BE2C (cell line): Measurements from ENCODE around the gene PRKAR2A.

Source experiments
- DNase-seq: peaks from one replicate; pipeline ENCODE4 v3.0.0-alpha.2; 2020
- H3K27me3 ChIP-seq: fragments of 250-450 bp; sonication (Bioruptor Pico); 2 replicates; pipeline ENCODE4 v1.5.1; 2020; ENCODE audit warnings: mild to moderate bottlenecking
- H3K36me3 ChIP-seq: fragments of 250-450 bp; sonication (Bioruptor Pico); 2 replicates; pipeline ENCODE4 v1.5.1; 2020; ENCODE audit warnings: mild to moderate bottlenecking
- H3K4me1 ChIP-seq: fragments of 250-450 bp; sonication (Bioruptor Pico); 2 replicates; pipeline ENCODE4 v1.5.1; 2020
- H3K4me3 ChIP-seq: 2 replicates; pipeline ENCODE4 v1.5.1; 2011; ENCODE audit warnings: low read depth, low read length
- H3K9me3 ChIP-seq: fragments of 250-450 bp; sonication (Bioruptor Pico); 2 replicates; pipeline ENCODE4 v1.5.1; 2020
- TF ChIP-seq, protein P1 (sequence below): IDR thresholded peaks from 2 replicates; pipeline ENCODE4 v1.5.1; 2012; ENCODE audit warnings: mild to moderate bottlenecking, low read depth, low read length

Gene PRKAR2A

DNA sequence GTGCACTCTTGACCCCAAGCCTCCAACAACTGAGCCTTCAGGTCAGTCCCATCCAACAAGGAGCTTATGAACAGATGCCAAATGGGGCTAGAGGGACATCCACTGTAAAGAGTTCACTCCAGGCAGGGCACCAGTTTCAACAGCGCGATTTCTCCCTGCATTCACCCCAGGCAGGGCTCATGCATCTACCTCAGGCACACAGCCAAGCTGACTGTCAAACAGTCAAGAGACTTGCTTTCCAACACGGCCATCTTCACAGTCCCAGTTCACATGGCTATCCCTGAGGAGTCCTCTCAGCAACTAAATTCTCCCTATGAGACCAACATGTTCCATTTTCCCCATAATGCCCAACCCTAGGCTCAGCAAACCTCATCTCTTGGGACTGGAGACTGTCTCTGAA, 33.3 kb upstream of the PRKAR2A start:
- Histone ChIP-seq H3K27me3 (no peaks in the 10 kb centered on the region), H3K4me1 (no peaks in the 10 kb centered on the region), H3K4me3 (no peak overlapping the region), H3K9me3 (no peaks in the 10 kb centered on the region), H3K36me3 (no peaks in the 10 kb centered on the region)
- no peak for DNase-seq
- TF ChIP-seq, protein P1, sequence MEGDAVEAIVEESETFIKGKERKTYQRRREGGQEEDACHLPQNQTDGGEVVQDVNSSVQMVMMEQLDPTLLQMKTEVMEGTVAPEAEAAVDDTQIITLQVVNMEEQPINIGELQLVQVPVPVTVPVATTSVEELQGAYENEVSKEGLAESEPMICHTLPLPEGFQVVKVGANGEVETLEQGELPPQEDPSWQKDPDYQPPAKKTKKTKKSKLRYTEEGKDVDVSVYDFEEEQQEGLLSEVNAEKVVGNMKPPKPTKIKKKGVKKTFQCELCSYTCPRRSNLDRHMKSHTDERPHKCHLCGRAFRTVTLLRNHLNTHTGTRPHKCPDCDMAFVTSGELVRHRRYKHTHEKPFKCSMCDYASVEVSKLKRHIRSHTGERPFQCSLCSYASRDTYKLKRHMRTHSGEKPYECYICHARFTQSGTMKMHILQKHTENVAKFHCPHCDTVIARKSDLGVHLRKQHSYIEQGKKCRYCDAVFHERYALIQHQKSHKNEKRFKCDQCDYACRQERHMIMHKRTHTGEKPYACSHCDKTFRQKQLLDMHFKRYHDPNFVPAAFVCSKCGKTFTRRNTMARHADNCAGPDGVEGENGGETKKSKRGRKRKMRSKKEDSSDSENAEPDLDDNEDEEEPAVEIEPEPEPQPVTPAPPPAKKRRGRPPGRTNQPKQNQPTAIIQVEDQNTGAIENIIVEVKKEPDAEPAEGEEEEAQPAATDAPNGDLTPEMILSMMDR, result no peak

- DNase-seq, result no peak
- Histone ChIP-seq H3K4me1 (no peaks in the 10 kb centered on the region), H3K36me3 (no peaks in the 10 kb centered on the region), H3K9me3 (no peaks in the 10 kb centered on the region), H3K4me3 (no peak overlapping the region), H3K27me3 (no peaks in the 10 kb centered on the region)
- TF ChIP-seq, protein P1, result no peak
Observed at GRCh38 chr3:48879994-48880377, 32.3 kb upstream of the PRKAR2A start.

DNA sequence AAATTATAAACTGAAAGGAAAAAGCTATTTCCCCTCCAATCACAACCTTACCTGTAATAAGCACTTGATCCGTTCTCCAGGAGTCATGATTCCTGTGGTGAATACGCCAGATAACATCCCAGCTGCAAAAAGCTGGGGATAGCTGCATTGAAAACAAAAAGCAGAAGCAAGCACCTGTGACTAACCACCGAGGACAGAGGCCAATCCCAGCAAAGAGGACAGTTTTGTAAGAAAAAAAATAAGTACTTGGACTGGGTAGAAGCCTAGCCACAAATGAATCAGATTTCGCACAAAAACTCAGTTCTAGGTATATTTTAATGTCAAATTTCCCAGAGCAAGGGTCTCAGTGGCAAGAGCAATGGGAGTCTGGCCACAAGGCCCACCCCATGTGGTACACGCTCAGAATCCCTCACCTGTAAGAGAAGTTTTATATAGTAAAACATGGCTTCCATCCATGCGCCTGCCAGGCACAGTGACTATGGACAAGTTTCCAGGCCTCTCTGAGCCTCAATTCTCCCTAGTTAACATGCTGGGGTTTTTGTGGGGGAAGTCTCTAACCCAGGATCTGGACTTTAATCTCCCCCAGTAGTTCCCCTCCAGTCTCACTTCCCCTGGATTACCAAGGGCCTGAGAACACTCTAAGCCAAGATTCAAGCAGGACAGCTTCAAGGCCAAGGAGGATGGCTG, 31.8 kb upstream of the PRKAR2A start:
- no peak overlapping the region for H3K4me3 ChIP-seq
- DNase-seq, result no peak
- H3K27me3 ChIP-seq, result no peaks in the 10 kb centered on the region
- H3K9me3 ChIP-seq, result no peaks in the 10 kb centered on the region
- TF ChIP-seq, protein P1, result no peak
- H3K4me1 ChIP-seq, result no peaks in the 10 kb centered on the region
- H3K36me3 ChIP-seq, result no peaks in the 10 kb centered on the region

GRCh38 chr3:48877671-48878070, 30.0 kb upstream of the PRKAR2A start:
- Histone ChIP-seq H3K36me3 (no peaks in the 10 kb centered on the region), H3K4me1 (no peaks in the 10 kb centered on the region), H3K27me3 (no peaks in the 10 kb centered on the region), H3K9me3 (no peaks in the 10 kb centered on the region), H3K4me3 (no peak overlapping the region)
- no peak for DNase-seq
- TF ChIP-seq, protein P1, result no peak

- H3K9me3 ChIP-seq, result no peaks in the 10 kb centered on the region
- H3K27me3 ChIP-seq, result no peaks in the 10 kb centered on the region
- no peak for DNase-seq
- no peaks in the 10 kb centered on the region for H3K36me3 ChIP-seq
- H3K4me1 ChIP-seq, result no peaks in the 10 kb centered on the region
- H3K4me3 ChIP-seq, result no peak overlapping the region
- TF ChIP-seq, protein P1, result no peak
Observed at GRCh38 chr3:48863122-48863521, 15.4 kb upstream of the PRKAR2A start.

DNA sequence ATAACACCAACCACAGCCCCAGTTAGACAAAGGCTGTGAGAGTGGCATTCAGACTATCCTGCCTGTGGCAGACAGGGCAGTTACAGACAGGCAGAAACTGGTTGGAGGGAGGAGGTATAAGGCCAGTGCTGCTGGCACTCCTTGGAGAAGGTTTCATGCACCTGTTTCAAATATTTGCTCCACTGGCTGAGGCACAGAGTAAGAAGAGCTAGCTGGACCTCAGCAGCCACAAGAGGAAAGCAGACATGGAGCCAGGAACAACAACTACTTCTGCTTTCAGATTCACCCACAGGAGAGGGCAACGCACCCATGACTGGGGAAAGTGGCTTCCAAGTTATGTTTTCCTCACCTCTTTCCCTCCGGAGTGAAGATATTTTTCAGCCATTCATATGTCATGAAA, 11.5 kb upstream of the PRKAR2A start:
- Histone ChIP-seq H3K4me1 (no peaks in the 10 kb centered on the region), H3K9me3 (no peaks in the 10 kb centered on the region), H3K27me3 (no peaks in the 10 kb centered on the region), H3K36me3 (no peaks in the 10 kb centered on the region), H3K4me3 (no peak overlapping the region)
- TF ChIP-seq, protein P1, result no peak
- DNase-seq, result no peak
